K562 (cell line): ENCODE data around the gene AHCYL2. TPM values are rescaled to one million over a fixed set of nuclear protein-coding genes. Genes with fewer than 3 reads are reported as not detected.

Experiments
- ARID1B ChIP-seq: fragments of 450-650 bp; IDR thresholded peaks from 2 replicates; pipeline ENCODE4 v1.6.1; 2016; ENCODE audit warnings: antibody characterized with exemption, mild to moderate bottlenecking, inconsistent platforms
- BRF1 ChIP-seq: IDR thresholded peaks from 3 replicates; pipeline ENCODE4 v1.6.1; 2011; ENCODE audit warnings: borderline replicate concordance, mild to moderate bottlenecking; ENCODE audit not compliant: insufficient read length; ENCODE audit errors: extremely low read depth
- ESRRB ChIP-seq: fragments of 250-450 bp; sonication (Bioruptor Pico); IDR thresholded peaks from 2 replicates; pipeline ENCODE4 v1.5.0; 2020; ENCODE audit warnings: mild to moderate bottlenecking, moderate library complexity, borderline replicate concordance
- FOS ChIP-seq: IDR thresholded peaks from 3 replicates; pipeline ENCODE4 v1.6.1; 2011; ENCODE audit not compliant: insufficient read length; ENCODE audit errors: extremely low read depth
- GABPA ChIP-seq: fragments of 200-800 bp; sonication (Bioruptor generic); conservative IDR thresholded peaks from 2 replicates; pipeline ENCODE4 v1.6.1; 2016; ENCODE audit warnings: low read depth, missing genetic modification characterization, missing compliant biosample characterization
- HMGN3 ChIP-seq: IDR thresholded peaks from 2 replicates; pipeline ENCODE4 v1.6.1; 2011; ENCODE audit warnings: borderline replicate concordance, low read depth, mild to moderate bottlenecking, mixed read lengths, low read length; ENCODE audit not compliant: insufficient read length; ENCODE audit errors: extremely low read depth
- RBM39 ChIP-seq: fragments of 200-400 bp; formaldehyde crosslinking; optimal IDR thresholded peaks from 2 replicates; pipeline ENCODE3; 2018; ENCODE audit warnings: low read depth, low read length
- REST ChIP-seq, 2 experiments: fragments of 450-650 bp; formaldehyde crosslinking in 1 of 2; IDR thresholded peaks; 2 replicates each; pipeline versions ENCODE4 v1.4.0 to v1.6.1; 2014 to 2020; ENCODE audit warnings: mild to moderate bottlenecking in 2 of 2, borderline replicate concordance in 1 of 2, low read depth in 1 of 2
- SREBF1 ChIP-seq: fragments of 150-350 bp; IDR thresholded peaks from 2 replicates; pipeline ENCODE4 v1.6.1; 2014; ENCODE audit warnings: antibody characterized with exemption, low read depth, low read length, borderline replicate concordance
- SRF ChIP-seq, 2 experiments: fragments of 250-450, 450-650 bp in 1 of 2; sonication (Bioruptor Pico) in 1 of 2; sonication (generic) in 1 of 2; formaldehyde crosslinking; IDR thresholded peaks; 2 replicates each; pipeline versions ENCODE4 v1.5.0 to v1.5.1; 2020 to 2022; ENCODE audit warnings: mild to moderate bottlenecking in 1 of 2, missing genetic modification reagents in 1 of 2
- ZBTB11 ChIP-seq, 3 experiments: fragments of 200-800 bp in 1 of 3; fragments of 250-450 bp in 1 of 3; fragments of 450-650 bp in 1 of 3; sonication (Bioruptor Pico) in 1 of 3; sonication (Bioruptor generic) in 1 of 3; formaldehyde crosslinking in 1 of 3; IDR thresholded peaks; 2 replicates each; pipeline versions ENCODE4 v1.6.1 to v1.8.0; 2016 to 2022; ENCODE audit warnings: mild to moderate bottlenecking in 2 of 3, missing genetic modification characterization in 2 of 3, missing compliant biosample characterization in 1 of 3, moderate library complexity in 1 of 3
- ZNF347 ChIP-seq: fragments of 450-650 bp; formaldehyde crosslinking; IDR thresholded peaks from 2 replicates; pipeline ENCODE4 v1.4.0; 2020; ENCODE audit warnings: low read depth, mild to moderate bottlenecking, moderate library complexity
- ZSCAN32 ChIP-seq: fragments of 450-650 bp; formaldehyde crosslinking; IDR thresholded peaks from 2 replicates; pipeline ENCODE4 v1.4.0; 2020; ENCODE audit warnings: mild to moderate bottlenecking, moderate library complexity
- polyA plus RNA-seq, 8 experiments: library from polyadenylated mRNA; depleted of rRNA in 4 of 8; stranded (reverse) in 5 of 8; unstranded in 3 of 8; fragments of >200 nt; fragmentation: Nextera tagmentation in 2 of 8; fragmentation: Illumina TruSeq in 1 of 8; extraction: Ambion mirVana in 2 of 8; extraction: Trizol in 1 of 8; gene quantifications; 2 replicates each; pipeline versions ENCODE4 v1.2.1 to v1.2.3, GENCODE V29; 2011 to 2014; ENCODE audit warnings: inconsistent platforms in 1 of 8, missing spikeins in 1 of 8
- total RNA-seq, 7 experiments: library from RNA; depleted of rRNA in 6 of 7; stranded (reverse); fragments of >200 nt in 6 of 7; fragmentation: Illumina TruSeq in 2 of 7; extraction: Trizol in 2 of 7; gene quantifications; 2 replicates each; pipeline versions ENCODE4 v1.2.1 to v1.2.3, GENCODE V29; 2011 to 2021; ENCODE audit warnings: low replicate concordance in 1 of 7

The AHCYL2 gene
- total and polyA plus RNA-seq, 9 of the 15 experiments (the other 6 are each of a cell fraction or from before 2014, with no cell fraction given) = 0.93 to 10.5 (median 5.2) TPM

GRCh38 chr7:129434675-129435318 is 210.0 kb downstream of the AHCYL2 start (continued):
- TF ChIP-seq ZBTB11 (CRISPR knock-in tag; IDR thresholded peaks at IDR 0.05) = no peak
- TF ChIP-seq SREBF1 = no peak
- TF ChIP-seq ESRRB (CRISPR knock-in tag) = no peak
- TF ChIP-seq RBM39 = no peak
- TF ChIP-seq ZNF347 (CRISPR knock-in tag) = no peak
- peak; percentile 25 for TF ChIP-seq HMGN3
- no peak; the same call in 1 of the 2 replicates for TF ChIP-seq GABPA (tag)
- TF ChIP-seq BRF1 = no peak
- TF ChIP-seq REST (IDR thresholded peaks at IDR 0.05; ENCODE audit: borderline replicate concordance) = no peak
- 0 out of 2 replicates have a peak, but pooled peaks have one; percentile 7 for TF ChIP-seq REST (CRISPR knock-in tag; IDR thresholded peaks at IDR 0.05; ENCODE audit: low read depth)
- TF ChIP-seq FOS = no peak
- no peak for TF ChIP-seq ZSCAN32 (CRISPR knock-in tag)
- no peak for TF ChIP-seq SRF (CRISPR knock-in tag; IDR thresholded peaks at IDR 0.05)
- peak; percentile 44; the same call in 1 of the 2 replicates for TF ChIP-seq ARID1B
